ENCODE measurements around the gene COG3.
A peak's percentile ranks its signal among the peaks of the same experiment; 100 is the strongest.

Gene COG3, protein sequence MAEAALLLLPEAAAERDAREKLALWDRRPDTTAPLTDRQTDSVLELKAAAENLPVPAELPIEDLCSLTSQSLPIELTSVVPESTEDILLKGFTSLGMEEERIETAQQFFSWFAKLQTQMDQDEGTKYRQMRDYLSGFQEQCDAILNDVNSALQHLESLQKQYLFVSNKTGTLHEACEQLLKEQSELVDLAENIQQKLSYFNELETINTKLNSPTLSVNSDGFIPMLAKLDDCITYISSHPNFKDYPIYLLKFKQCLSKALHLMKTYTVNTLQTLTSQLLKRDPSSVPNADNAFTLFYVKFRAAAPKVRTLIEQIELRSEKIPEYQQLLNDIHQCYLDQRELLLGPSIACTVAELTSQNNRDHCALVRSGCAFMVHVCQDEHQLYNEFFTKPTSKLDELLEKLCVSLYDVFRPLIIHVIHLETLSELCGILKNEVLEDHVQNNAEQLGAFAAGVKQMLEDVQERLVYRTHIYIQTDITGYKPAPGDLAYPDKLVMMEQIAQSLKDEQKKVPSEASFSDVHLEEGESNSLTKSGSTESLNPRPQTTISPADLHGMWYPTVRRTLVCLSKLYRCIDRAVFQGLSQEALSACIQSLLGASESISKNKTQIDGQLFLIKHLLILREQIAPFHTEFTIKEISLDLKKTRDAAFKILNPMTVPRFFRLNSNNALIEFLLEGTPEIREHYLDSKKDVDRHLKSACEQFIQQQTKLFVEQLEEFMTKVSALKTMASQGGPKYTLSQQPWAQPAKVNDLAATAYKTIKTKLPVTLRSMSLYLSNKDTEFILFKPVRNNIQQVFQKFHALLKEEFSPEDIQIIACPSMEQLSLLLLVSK

DNA sequence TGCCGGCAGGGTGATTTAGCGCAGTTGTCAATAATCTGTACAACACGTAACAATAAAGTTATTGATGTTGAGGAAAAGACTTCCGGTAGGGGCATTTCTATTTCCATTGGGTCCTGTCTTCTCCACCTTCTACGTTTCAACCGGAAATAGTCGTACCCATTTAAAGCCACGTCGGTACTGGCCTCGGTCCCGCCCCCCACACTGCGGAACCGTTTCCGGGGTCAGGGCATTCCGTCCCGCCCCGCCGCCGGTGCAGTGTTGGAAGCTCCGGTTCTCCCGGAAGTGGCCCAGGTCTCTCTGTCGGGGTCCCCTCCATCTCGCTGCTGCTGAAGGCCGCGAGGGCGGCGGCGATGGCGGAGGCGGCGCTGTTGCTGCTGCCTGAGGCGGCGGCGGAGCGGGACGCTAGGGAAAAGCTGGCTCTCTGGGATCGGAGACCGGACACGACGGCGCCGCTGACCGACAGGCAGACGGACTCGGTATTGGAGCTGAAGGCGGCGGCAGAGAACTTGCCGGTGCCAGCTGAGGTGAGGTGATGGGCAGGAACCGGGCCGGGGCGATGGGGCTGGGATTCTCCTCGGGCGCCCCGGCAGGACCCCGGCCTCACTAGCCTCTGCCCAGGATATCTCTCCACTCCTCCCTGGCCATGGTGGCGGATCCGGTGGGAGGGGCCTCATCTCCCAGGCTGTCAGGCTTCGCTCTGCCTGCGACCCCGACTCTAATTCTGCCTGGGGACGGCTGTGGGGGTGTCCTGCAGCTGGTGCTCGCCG is at the start of gene COG3:
TSS of gene COG3 (plus strand) at position 253 of the 767 bp plus-strand sequence. CDS start at position 351, 98 bp downstream.
- H3K9me2 ChIP-seq (ENCODE audit: low read depth, low read length): no peaks in the 10 kb centered on the region
- H3K27ac ChIP-seq (ENCODE audit: low read depth, low read length, poor library complexity, severe bottlenecking): peak within 1 kb of the TSS; percentile 14
- peak within 1 kb of the TSS; percentile 88 for H3K4me2 ChIP-seq (ENCODE audit: low read length)
- no peaks in the 10 kb centered on the region for H3K27me3 ChIP-seq (ENCODE audit: insufficient read depth, low read length)
- H3F3A ChIP-seq (ENCODE audit: insufficient read depth, low read length): peaks cover 3% of the 10 kb centered on the region; the same call in 1 of the 2 replicates
- TF ChIP-seq, protein P1, sequence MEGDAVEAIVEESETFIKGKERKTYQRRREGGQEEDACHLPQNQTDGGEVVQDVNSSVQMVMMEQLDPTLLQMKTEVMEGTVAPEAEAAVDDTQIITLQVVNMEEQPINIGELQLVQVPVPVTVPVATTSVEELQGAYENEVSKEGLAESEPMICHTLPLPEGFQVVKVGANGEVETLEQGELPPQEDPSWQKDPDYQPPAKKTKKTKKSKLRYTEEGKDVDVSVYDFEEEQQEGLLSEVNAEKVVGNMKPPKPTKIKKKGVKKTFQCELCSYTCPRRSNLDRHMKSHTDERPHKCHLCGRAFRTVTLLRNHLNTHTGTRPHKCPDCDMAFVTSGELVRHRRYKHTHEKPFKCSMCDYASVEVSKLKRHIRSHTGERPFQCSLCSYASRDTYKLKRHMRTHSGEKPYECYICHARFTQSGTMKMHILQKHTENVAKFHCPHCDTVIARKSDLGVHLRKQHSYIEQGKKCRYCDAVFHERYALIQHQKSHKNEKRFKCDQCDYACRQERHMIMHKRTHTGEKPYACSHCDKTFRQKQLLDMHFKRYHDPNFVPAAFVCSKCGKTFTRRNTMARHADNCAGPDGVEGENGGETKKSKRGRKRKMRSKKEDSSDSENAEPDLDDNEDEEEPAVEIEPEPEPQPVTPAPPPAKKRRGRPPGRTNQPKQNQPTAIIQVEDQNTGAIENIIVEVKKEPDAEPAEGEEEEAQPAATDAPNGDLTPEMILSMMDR (IDR thresholded peaks at IDR 0.05; ENCODE audit: low read length): no peak; the same call in 1 of the 2 replicates
- no peak for TF ChIP-seq EZH2 (IDR thresholded peaks at IDR 0.05; ENCODE audit: borderline replicate concordance, low read length)
- peak within 1 kb of the TSS; percentile 93; the same call in 1 of the 2 replicates for H2AFZ ChIP-seq (ENCODE audit: low read length)
- H4K20me1 ChIP-seq (ENCODE audit: insufficient read depth, low read length): no peaks in the 10 kb centered on the region
- peak within 1 kb of the TSS; percentile 82 for H3K4me3 ChIP-seq (ENCODE audit: low read depth, low read length, poor library complexity, severe bottlenecking)
- H3K36me3 ChIP-seq (ENCODE audit: insufficient read depth, low read length): no peaks in the 10 kb centered on the region
- peaks cover 20% of the 10 kb centered on the region for H3K79me2 ChIP-seq (ENCODE audit: insufficient read depth, low read length)
- H3K9ac ChIP-seq (ENCODE audit: low read length): peak within 1 kb of the TSS; percentile 85
- 0 out of 2 replicates have a peak, but pooled peaks cover 2% of the 10 kb centered on the region for H3K9me3 ChIP-seq (ENCODE audit: low read length)
- peaks cover 42% of the 10 kb centered on the region for H3K4me1 ChIP-seq (ENCODE audit: insufficient read depth, low read length, severe bottlenecking)

DNA sequence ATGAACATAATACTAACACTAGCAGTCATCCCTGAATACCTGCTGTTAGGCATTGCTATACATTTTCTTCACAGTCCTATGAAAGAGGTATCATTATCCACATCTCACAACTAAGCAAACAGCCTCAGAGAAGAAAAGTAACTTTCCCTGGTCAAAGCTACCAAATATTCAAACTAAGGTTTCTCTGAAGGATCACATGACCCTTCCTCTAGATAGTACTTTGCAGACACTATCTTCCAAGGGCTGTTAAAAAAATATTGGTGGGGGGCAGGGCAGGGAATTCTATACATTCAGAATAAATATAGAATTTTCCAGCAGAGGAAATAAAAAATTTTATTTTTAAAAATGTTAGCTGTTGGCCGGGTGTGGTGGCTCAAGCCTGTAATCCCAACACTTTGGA is 49.6 kb upstream of the COG3 start:
- no peak for TF ChIP-seq EZH2 (IDR thresholded peaks at IDR 0.05; ENCODE audit: borderline replicate concordance, low read length)
- TF ChIP-seq, protein P1 (IDR thresholded peaks at IDR 0.05; ENCODE audit: low read length): no peak
- H3K9me3 ChIP-seq (ENCODE audit: low read length): no peaks in the 10 kb centered on the region
- H3F3A ChIP-seq (ENCODE audit: insufficient read depth, low read length): no peaks in the 10 kb centered on the region
- no peak overlapping the region for H3K9ac ChIP-seq (ENCODE audit: low read length)
- H4K20me1 ChIP-seq (ENCODE audit: insufficient read depth, low read length): no peaks in the 10 kb centered on the region
- H3K27ac ChIP-seq (ENCODE audit: low read depth, low read length, poor library complexity, severe bottlenecking): no peak overlapping the region
- H3K4me3 ChIP-seq (ENCODE audit: low read depth, low read length, poor library complexity, severe bottlenecking): no peak overlapping the region
- H2AFZ ChIP-seq (ENCODE audit: low read length): no peak overlapping the region
- H3K4me2 ChIP-seq (ENCODE audit: low read length): no peak overlapping the region
- H3K36me3 ChIP-seq (ENCODE audit: insufficient read depth, low read length): no peaks in the 10 kb centered on the region; the same call in 1 of the 2 replicates
- H3K4me1 ChIP-seq (ENCODE audit: insufficient read depth, low read length, severe bottlenecking): peaks cover 22% of the 10 kb centered on the region
- no peaks in the 10 kb centered on the region for H3K27me3 ChIP-seq (ENCODE audit: insufficient read depth, low read length)
- no peaks in the 10 kb centered on the region for H3K9me2 ChIP-seq (ENCODE audit: low read depth, low read length)
- no peaks in the 10 kb centered on the region for H3K79me2 ChIP-seq (ENCODE audit: insufficient read depth, low read length)

DNA sequence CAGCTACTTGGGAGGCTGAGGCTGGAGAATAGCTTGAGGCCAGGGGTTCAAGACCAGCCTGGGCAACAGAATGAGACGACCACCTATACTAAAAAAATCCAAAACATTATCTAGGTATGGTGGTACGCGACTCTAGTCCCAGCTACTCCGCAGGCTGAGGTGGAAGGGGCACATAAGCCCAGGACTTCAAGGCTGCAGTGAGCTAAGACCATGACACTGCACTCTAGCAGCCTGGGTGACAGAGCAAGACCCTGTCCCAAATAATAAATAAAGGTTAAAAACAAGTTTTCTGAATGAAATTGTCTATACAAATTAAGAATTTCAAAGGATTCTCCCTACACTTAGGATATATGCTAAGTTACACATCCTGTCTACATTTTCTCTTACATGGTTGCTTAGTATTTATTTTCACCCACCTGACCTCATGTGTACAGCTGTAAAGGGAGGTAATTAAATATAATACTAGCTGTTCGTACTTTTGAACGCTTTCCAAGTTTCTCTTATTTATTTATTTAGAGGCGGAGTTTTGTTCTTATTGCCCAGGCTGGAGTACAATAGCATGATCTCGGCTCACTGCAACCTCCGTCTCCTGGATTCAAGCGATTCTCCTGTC is 48.1 kb upstream of the COG3 start:
- Histone ChIP-seq H3K27ac (ENCODE audit: low read depth, low read length, poor library complexity, severe bottlenecking) (no peak overlapping the region), H3K4me2 (ENCODE audit: low read length) (peak overlapping the region; percentile 75), H2AFZ (ENCODE audit: low read length) (no peak overlapping the region), H3F3A (ENCODE audit: insufficient read depth, low read length) (no peaks in the 10 kb centered on the region), H3K27me3 (ENCODE audit: insufficient read depth, low read length) (no peaks in the 10 kb centered on the region), H3K9me3 (ENCODE audit: low read length) (no peaks in the 10 kb centered on the region), H3K9me2 (ENCODE audit: low read depth, low read length) (no peaks in the 10 kb centered on the region), H3K79me2 (ENCODE audit: insufficient read depth, low read length) (no peaks in the 10 kb centered on the region), H3K4me3 (ENCODE audit: low read depth, low read length, poor library complexity, severe bottlenecking) (peak overlapping the region; percentile 64), H3K9ac (ENCODE audit: low read length) (no peak overlapping the region), H3K36me3 (ENCODE audit: insufficient read depth, low read length) (no peaks in the 10 kb centered on the region), H4K20me1 (ENCODE audit: insufficient read depth, low read length) (no peaks in the 10 kb centered on the region), H3K4me1 (ENCODE audit: insufficient read depth, low read length, severe bottlenecking) (peaks cover 22% of the 10 kb centered on the region)
- TF ChIP-seq, protein P1 (IDR thresholded peaks at IDR 0.05; ENCODE audit: low read length): no peak
- no peak for TF ChIP-seq EZH2 (IDR thresholded peaks at IDR 0.05; ENCODE audit: borderline replicate concordance, low read length)

Measured in OCI-LY1 (cell line).